Aorta (tissue), 5 donors: Measurements from ENCODE around the gene PIK3C3. TPM values are rescaled to one million over a fixed set of nuclear protein-coding genes. Genes with fewer than 3 reads are reported as not detected.

Experiments used
- ATAC-seq: fragments of 200-7000 bp; cut with Tn5 transposase; one replicate; pipeline ENCODE4 v1.9.1; 2022; ENCODE audit warnings: moderate library complexity; ENCODE audit not compliant: low FRiP score
- DNase-seq, 2 donors: peaks; one replicate each; pipeline ENCODE4 v3.0.0-alpha.2; 2020
- H3K27ac ChIP-seq, 2 donors: one replicate each; pipeline ENCODE4 v1.5.1; 2013; ENCODE audit warnings: low read length in 2 of 2, mild to moderate bottlenecking in 2 of 2, moderate library complexity in 2 of 2, control low read depth in 1 of 2, inconsistent platforms in 1 of 2, low read depth in 1 of 2
- H3K27me3 ChIP-seq, 2 donors: one replicate each; pipeline ENCODE4 v1.6.1; 2013; ENCODE audit warnings: control low read depth in 1 of 2, low read length in 1 of 2, mild to moderate bottlenecking in 1 of 2, moderate library complexity in 1 of 2; ENCODE audit not compliant: insufficient read depth in 2 of 2, control insufficient read depth in 1 of 2
- H3K36me3 ChIP-seq, 2 donors: one replicate each; pipeline ENCODE4 v1.6.1; 2013; ENCODE audit warnings: control low read depth in 1 of 2, low read length in 1 of 2, mild to moderate bottlenecking in 1 of 2; ENCODE audit not compliant: insufficient read depth in 2 of 2, control insufficient read depth in 1 of 2
- H3K4me1 ChIP-seq, 2 donors: one replicate each; pipeline ENCODE4 v1.6.1; 2013; ENCODE audit warnings: low read length in 2 of 2, control low read depth in 1 of 2, mild to moderate bottlenecking in 1 of 2, moderate library complexity in 1 of 2; ENCODE audit not compliant: insufficient read depth in 2 of 2, control insufficient read depth in 1 of 2
- H3K4me3 ChIP-seq, 2 donors: one replicate each; pipeline ENCODE4 v1.5.1; 2013; ENCODE audit warnings: low read length in 2 of 2, control low read depth in 1 of 2, mild to moderate bottlenecking in 1 of 2
- H3K9me3 ChIP-seq: one replicate; pipeline ENCODE4 v1.6.1; 2013; ENCODE audit warnings: mild to moderate bottlenecking, low read length; ENCODE audit not compliant: control insufficient read depth
- WGBS, 2 donors: extraction: QIAGEN DNeasy Blood & Tissue Kit; methylation state at CpG; one replicate each; pipeline ENCODE4 v1.1.7; 2013; 5-methylcytosine and 5-hydroxymethylcytosine counted together
- intact Hi-C, 2 donors: fragments of 100-400 bp; cut with DNase I; formaldehyde crosslinking; loops; one replicate each; pipeline versions ENCODE4 v1.14.2 to v1.15.0; 2022
- long read RNA-seq, 2 donors: library from polyadenylated mRNA; unstranded; transcript quantifications; one replicate each; pipeline ENCODE4 v2.0.0, GENCODE V29; 2020 to 2021
- polyA plus RNA-seq, 2 donors: library from polyadenylated mRNA; stranded (reverse); fragments of 200-250 nt; gene quantifications; one replicate each; pipeline ENCODE4 v1.2.3, GENCODE V29; 2013
- total RNA-seq, 2 donors: library from RNA; stranded (reverse); fragmentation: NEBNext Ultra II Directional; extraction: Animal tissue kit (Norgen Biotek cat#: 25700); gene quantifications; one replicate each; pipeline ENCODE4 v1.2.1, GENCODE V29; 2021
- donor health status: healthy with polysubstance abuse.
- donor health status: Bipolar disorder and iron deficiency.
- donor health status: DM: no; HTN: no; CAD: no.
- donor health status: DM: no; HTN: no; CAD: no.
- donor health status: DM: yes; HTN: yes; CAD: no.

The PIK3C3 gene
- total RNA-seq, result 10 to 100 TPM; 63.5 to 63.9 TPM
- polyA plus RNA-seq, result 10 to 100 TPM; 20.0 to 35.5 TPM
- long read RNA-seq, donor 1, full-length matches to known transcripts, result 12 of 58 reads
- long read RNA-seq, donor 1, partial matches to known transcripts, result 29 of 58 reads
- long read RNA-seq, donor 1, other reads (novel, unspliced or antisense), result 17 of 58 reads
- long read RNA-seq, donor 2, full-length matches to known transcripts, result 7 of 20 reads
- long read RNA-seq, donor 2, partial matches to known transcripts, result 6 of 20 reads
- long read RNA-seq, donor 2, other reads (novel, unspliced or antisense), result 7 of 20 reads

GRCh38 chr18:41954827-41955613 lies at the start of gene PIK3C3:
PIK3C3 (plus strand) TSS chr18:41955234; CDS start chr18:41955292, 58 bp downstream.
- H3K27me3 ChIP-seq, result no peaks in the 10 kb centered on the region
- H3K36me3 ChIP-seq, result no peaks in the 10 kb centered on the region
- ATAC-seq, result peak; percentile 100
- H3K4me1 ChIP-seq, result no peaks in the 10 kb centered on the region
- H3K4me3 ChIP-seq, result peak within 1 kb of the TSS; percentile 31 to 97
- H3K27ac ChIP-seq, result peak within 1 kb of the TSS in 1 of 2 donors; percentile 9
- 0 to 1% methylated on average over 38 of the region's 38 CpGs for WGBS, 2 donors
- peak; percentile 98 to 100 for DNase-seq
- H3K9me3 ChIP-seq, result no peaks in the 10 kb centered on the region
- intact Hi-C loops, result no loop called here

GRCh38 chr18:41905786-41906527 lies 49.1 kb upstream of the PIK3C3 start:
- intact Hi-C loops, result no loop called here
- Histone ChIP-seq H3K4me3 (no peak overlapping the region), H3K9me3 (no peaks in the 10 kb centered on the region), H3K36me3 (no peaks in the 10 kb centered on the region), H3K4me1 (peaks cover 0 to 2% of the 10 kb centered on the region in 2 donors), H3K27ac (no peak overlapping the region), H3K27me3 (no peaks in the 10 kb centered on the region)
- no peak for ATAC-seq
- WGBS, 2 donors, result 72 to 86% methylated on average over 1 of the region's 1 CpG
- no peak for DNase-seq

GRCh38 chr18:41906528-41907146 lies 48.4 kb upstream of the PIK3C3 start:
- DNase-seq (no peak), ATAC-seq (no peak)
- no peak overlapping the region for H3K27ac ChIP-seq
- H3K4me3 ChIP-seq, result no peak overlapping the region
- no peaks in the 10 kb centered on the region for H3K9me3 ChIP-seq
- no peaks in the 10 kb centered on the region for H3K36me3 ChIP-seq
- no peaks in the 10 kb centered on the region for H3K27me3 ChIP-seq
- 27 to 29% methylated on average over 6 of the region's 6 CpGs for WGBS, 2 donors
- intact Hi-C loops, result no loop called here
- peaks cover 0 to 2% of the 10 kb centered on the region in 2 donors for H3K4me1 ChIP-seq

DNA sequence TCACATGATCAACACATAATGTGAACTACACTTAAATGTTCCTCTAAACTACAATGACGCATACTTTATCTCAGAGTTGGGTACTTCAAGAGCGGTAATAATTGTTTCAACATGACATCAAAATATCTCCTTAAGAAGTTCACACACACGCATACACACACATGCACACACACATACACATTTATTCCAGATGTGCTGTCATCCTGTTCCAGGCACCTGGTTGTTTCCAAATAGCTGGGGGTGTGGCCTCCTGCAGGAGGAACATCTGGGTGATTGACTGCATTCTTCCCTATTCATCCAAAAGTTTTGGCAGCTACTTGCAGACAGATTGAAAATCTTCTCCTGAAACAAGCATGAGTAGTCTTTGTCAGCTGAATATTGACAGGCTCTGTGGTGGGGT lies 37.9 kb upstream of the PIK3C3 start:
- 79 to 84% methylated on average over 3 of the region's 3 CpGs for WGBS, 2 donors
- intact Hi-C loops, result no loop called here
- no peak for ATAC-seq

DNA sequence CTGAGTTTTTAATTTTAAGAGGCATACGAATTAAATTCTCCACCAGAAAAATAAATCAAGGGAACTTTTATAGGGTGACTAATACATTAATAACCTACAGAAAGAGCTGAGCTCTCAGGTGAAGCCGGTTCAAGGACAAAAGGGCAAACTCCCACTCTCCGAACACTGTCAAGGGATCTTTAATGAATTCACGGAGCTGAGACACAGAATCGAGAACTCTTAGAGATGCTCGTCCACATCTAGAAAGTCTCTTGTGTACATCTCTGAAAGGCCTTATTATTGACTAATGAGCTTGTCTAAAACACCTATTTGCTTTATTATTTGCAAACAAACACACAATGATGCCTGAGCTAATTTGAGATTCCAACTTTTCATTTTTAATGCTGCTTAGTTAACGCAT lies 33.3 kb upstream of the PIK3C3 start:
- ATAC-seq, result no peak
- no peak for DNase-seq
- 90 to 93% methylated on average over 7 of the region's 7 CpGs for WGBS, 2 donors
- H3K9me3 ChIP-seq, result no peaks in the 10 kb centered on the region
- intact Hi-C loops, result no loop called here
- no peaks in the 10 kb centered on the region for H3K4me1 ChIP-seq
- H3K36me3 ChIP-seq, result no peaks in the 10 kb centered on the region
- H3K27me3 ChIP-seq, result no peaks in the 10 kb centered on the region
- H3K27ac ChIP-seq, result no peak overlapping the region
- H3K4me3 ChIP-seq, result no peak overlapping the region

More for the DNA sequence above, 37.9 kb upstream of the PIK3C3 start:
- no peak for DNase-seq
- H3K4me1 ChIP-seq, result no peaks in the 10 kb centered on the region
- no peaks in the 10 kb centered on the region for H3K27me3 ChIP-seq
- H3K27ac ChIP-seq, result no peak overlapping the region
- H3K4me3 ChIP-seq, result no peak overlapping the region
- no peaks in the 10 kb centered on the region for H3K9me3 ChIP-seq
- H3K36me3 ChIP-seq, result no peaks in the 10 kb centered on the region

GRCh38 chr18:41922176-41922575 lies 32.9 kb upstream of the PIK3C3 start:
- 75 to 77% methylated on average over 5 of the region's 5 CpGs for WGBS, 2 donors
- no peaks in the 10 kb centered on the region for H3K36me3 ChIP-seq
- no peak overlapping the region for H3K4me3 ChIP-seq
- no peak overlapping the region for H3K27ac ChIP-seq
- no peaks in the 10 kb centered on the region for H3K27me3 ChIP-seq
- DNase-seq (no peak), ATAC-seq (no peak)
- intact Hi-C loops, result no loop called here
- no peaks in the 10 kb centered on the region for H3K4me1 ChIP-seq
- H3K9me3 ChIP-seq, result no peaks in the 10 kb centered on the region

DNA sequence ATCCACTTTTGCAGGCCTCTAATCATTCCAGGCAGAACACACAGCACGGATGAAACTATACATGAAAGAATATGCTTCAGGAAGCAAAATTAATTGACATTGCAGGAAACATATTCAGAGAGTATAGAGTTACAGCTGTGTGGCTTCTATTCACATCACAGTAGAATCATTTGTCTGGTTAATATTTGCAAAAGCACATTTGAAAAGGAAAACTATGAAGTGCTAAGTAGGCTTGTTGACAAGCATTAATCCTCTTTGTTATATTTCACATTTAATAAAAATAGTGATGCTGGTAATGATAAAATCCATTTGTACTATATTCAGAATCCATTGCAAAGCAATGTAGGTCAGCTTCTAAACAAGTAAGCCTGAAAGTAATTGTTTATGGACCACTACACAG lies 32.2 kb upstream of the PIK3C3 start:
- intact Hi-C loops, result no loop called here
- no peaks in the 10 kb centered on the region for H3K4me1 ChIP-seq
- no peaks in the 10 kb centered on the region for H3K9me3 ChIP-seq
- DNase-seq (no peak), ATAC-seq (no peak)
- H3K4me3 ChIP-seq, result no peak overlapping the region
- no peaks in the 10 kb centered on the region for H3K27me3 ChIP-seq
- no peaks in the 10 kb centered on the region for H3K36me3 ChIP-seq
- 61 to 62% methylated on average over 1 of the region's 1 CpG for WGBS, 2 donors
- no peak overlapping the region for H3K27ac ChIP-seq

GRCh38 chr18:41923446-41923845 lies 31.6 kb upstream of the PIK3C3 start:
- H3K4me3 ChIP-seq, result no peak overlapping the region
- ATAC-seq, result no peak
- intact Hi-C loops, result no loop called here

More at GRCh38 chr18:41923446-41923845, 31.6 kb upstream of the PIK3C3 start:
- Histone ChIP-seq H3K27ac (no peak overlapping the region), H3K4me1 (no peaks in the 10 kb centered on the region), H3K27me3 (no peaks in the 10 kb centered on the region), H3K9me3 (no peaks in the 10 kb centered on the region), H3K36me3 (no peaks in the 10 kb centered on the region)
- DNase-seq, result no peak
